Right ventricle myocardium inferior (tissue), 1 donor: ENCODE data around the gene MT2A. TPM values are rescaled to one million over a fixed set of nuclear protein-coding genes. Genes with fewer than 3 reads are reported as not detected.
A peak's percentile ranks its signal among the peaks of the same experiment; 100 is the strongest.
"Not testable (repeated sequence)": the region's sequence is repeated elsewhere in the genome, so short reads cannot be mapped to it uniquely, and the experiment has no call there.

Source experiments
- ATAC-seq: fragments of 200-7000 bp; cut with Tn5 transposase; one replicate; pipeline ENCODE4 v1.9.1; 2020; ENCODE audit warnings: mild to moderate bottlenecking, moderate library complexity
- DNase-seq: peaks from one replicate; pipeline ENCODE4 v3.0.0; 2021; ENCODE audit errors: missing footprints
- intact Hi-C: fragments of 100-400 bp; cut with DNase I; formaldehyde crosslinking; loops from one replicate; pipeline ENCODE4 v1.11.0; 2022
- total RNA-seq: library from RNA; stranded (reverse); fragmentation: NEBNext Ultra II Directional; extraction: Animal tissue kit (Norgen Biotek cat#: 25700); gene quantifications from one replicate; pipeline ENCODE4 v1.2.1, GENCODE V29; 2021
- donor health status: DM: no; HTN: yes; CAD: no; lungs with severe emphysema.

Gene MT2A
- total RNA-seq, 1 donor from 2014 or later, result 95.2 TPM

DNA sequence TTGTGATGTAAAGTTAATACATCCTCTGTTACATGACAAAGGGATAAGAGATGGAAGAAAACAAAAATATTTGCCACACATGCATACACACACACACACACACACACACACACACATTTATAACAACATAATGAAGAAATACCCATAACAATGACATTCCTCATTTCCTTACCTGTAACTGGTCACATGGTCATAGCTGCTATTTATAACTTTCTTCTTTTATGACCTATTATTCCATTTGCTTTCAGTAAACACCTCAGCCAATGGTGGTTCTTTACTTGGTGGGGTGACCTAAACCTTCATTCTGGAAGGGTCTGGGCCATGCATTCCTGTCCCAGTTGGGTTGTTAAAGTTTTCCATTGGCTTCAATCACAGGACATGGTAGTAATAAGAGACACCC, 5.3 kb downstream of the MT2A start:
- intact Hi-C loops, result no loop called here
- DNase-seq (no peak), ATAC-seq (no peak)

DNA sequence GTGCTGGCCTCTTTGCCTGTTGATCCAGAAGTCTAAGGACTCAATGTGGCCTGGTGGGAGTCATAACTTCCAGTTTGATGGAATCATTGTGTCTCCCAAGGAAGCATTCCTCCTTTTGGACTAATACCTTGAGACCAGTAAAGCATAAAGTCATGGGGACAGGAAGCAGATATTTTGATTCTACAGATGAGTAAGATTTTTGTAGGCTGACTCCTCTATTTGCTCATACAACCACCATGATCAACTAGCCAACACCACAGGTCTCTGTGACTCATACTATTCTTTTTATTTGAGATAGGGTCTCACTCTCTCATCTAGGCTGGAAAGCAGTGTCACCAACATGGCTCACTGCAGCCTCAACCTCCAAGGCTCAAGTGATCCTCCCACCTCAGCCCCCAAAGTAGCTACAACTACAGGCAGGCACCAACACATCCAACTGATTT, 6.2 kb downstream of the MT2A start:
- DNase-seq (no peak), ATAC-seq (no peak)
- intact Hi-C loops, result no loop called here

- ATAC-seq, result no peak
- no peak for DNase-seq
- intact Hi-C loops, result no loop called here
These were observed 7.0 kb downstream of the MT2A start for GRCh38 chr16:56615353-56615752.

DNA sequence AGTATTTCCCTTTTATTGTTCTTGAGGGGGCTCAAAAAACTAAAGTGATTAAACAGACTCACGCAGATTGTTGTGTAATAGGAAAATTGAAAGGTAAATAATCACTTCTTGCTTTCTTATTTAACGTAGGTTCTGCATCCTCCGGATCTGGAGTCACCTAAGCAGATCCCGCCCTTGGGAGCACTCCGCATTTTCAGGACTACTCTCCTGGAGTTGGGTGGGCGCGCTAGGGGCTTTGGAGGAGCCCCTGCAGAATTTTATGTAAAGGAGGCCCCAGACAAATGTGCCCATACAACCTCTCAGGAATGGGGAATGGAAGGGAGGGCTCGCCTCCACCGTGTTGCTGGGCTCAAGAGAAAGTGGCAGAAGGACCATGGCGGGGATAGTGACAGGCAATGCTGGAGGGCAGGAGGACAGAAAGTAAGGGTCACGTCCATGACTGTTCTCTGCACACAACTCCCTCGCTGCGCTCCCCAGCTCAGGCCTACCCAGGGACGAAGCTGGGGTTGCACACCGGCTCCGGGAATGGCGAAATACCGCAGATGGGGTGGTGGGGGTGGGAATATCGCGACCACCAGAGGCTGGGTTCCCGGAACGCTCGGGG, 8.3 kb downstream of the MT2A start:
- DNase-seq, result no peak
- ATAC-seq, result peak; percentile 11
- intact Hi-C loops, result loop anchor here (1.0 kb wide), 1 partner anchor 8 kb away; the partner anchor contains the start of gene MT2A

- peak; percentile 90 for DNase-seq
- intact Hi-C loops, result loop anchor here (1.0 kb wide), 1 partner anchor 9 kb away; the partner anchor contains the start of gene MT2A
- peak; percentile 94 for ATAC-seq
These were observed 9.1 kb downstream of the MT2A start for GRCh38 chr16:56617212-56618085.

- intact Hi-C loops, result no loop called here
- DNase-seq, result no peak
- ATAC-seq, result no peak
These were observed 9.8 kb downstream of the MT2A start for GRCh38 chr16:56618138-56618537.

DNA sequence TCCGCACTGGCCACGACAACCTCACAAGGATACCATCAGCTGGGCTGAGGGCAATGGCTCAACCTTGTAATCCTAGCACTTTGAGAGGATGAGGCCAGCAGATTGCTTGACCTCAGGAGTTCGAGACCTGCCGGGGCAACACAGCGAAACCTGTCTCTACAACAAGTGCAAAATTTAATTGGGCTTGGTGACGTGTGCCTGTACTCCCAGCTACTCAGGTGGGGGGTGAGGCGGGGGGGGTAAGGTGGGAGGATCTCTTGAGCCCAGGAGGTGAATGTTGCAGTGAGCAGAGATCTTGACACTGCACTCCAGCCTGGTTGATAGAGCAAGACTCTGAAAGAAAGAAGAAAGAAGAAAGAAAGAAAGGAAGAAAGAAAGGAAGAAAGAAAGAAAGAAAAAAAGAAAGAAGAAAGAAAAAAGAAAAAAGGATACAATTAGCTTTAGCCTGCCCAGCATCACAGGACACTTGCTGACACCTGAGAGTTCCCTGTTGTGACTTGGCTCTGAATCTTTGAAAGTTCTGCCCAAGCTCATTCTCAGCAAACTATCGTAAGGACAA, 12.0 kb downstream of the MT2A start:
- ATAC-seq, result no peak
- intact Hi-C loops, result no loop called here

GRCh38 chr16:56621665-56622445, 13.5 kb downstream of the MT2A start:
- DNase-seq, ATAC-seq, intact Hi-C loops: not testable (repeated sequence)

More for the DNA sequence above, 12.0 kb downstream of the MT2A start:
- DNase-seq, result no peak

DNA sequence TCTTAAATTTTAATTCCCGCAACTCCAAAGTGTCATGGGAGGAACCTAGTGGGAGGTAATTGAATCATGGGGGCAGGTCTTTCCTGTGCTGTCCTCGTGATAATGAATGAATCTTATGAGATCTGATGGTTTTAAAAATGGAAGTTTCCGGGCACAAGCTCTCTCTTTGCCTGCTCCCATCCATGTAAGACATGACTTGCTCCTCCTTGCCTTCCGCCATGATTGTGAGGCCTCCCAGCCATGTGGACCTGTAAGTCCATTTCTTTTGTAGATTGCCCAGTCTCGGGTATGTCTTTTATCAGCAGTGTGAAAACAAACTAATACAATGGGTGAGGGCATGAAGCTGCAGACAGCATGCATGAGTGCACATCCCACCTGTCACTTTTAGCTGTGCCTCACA, 14.8 kb downstream of the MT2A start:
- intact Hi-C loops, DNase-seq, ATAC-seq: not testable (repeated sequence)

DNA sequence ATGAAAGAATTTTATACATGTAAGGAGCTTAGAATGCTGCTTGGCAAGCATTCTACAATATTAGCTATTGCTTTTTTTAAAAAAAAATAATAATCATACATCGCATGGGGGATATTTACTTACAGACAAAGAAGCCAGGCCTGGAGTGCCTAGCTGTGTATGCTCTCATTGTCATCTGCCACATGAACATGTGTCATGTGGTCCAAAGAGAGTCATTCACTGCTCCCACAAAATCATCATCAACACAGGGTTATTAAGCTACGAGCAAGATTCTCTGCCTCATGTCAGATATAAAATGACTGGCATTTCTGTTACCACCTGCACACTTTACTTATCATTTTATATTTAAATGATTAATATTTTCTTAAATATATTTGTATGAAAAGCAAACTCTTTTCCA, 15.3 kb downstream of the MT2A start:
- no peak for ATAC-seq
- intact Hi-C loops, result no loop called here
- no peak for DNase-seq

GRCh38 chr16:56625140-56625942, 17.0 kb downstream of the MT2A start, which contains the start of gene MT1E:
Gene MT1E, plus strand, starts transcription at chr16:56625781. Its CDS starts 71 bp downstream, at chr16:56625852.
- ATAC-seq (peak; percentile 96), DNase-seq (peak; percentile 91)
- intact Hi-C loops, result loop anchor here (1.0 kb wide), 1 partner anchor 14 kb away; no protein-coding TSS in a partner anchor

- peak; percentile 80 for DNase-seq
- intact Hi-C loops, result loop anchor here (1.0 kb wide), 2 partner anchors 15 to 18 kb away; partner anchors contain the start of gene MT2A
- ATAC-seq, result peak; percentile 78
These were observed 17.7 kb downstream of the MT2A start for GRCh38 chr16:56625943-56626654.

- no peak for ATAC-seq
These were observed 18.3 kb downstream of the MT2A start for GRCh38 chr16:56626685-56627084.

GRCh38 chr16:56628486-56629350, 20.3 kb downstream of the MT2A start:
- DNase-seq (no peak), ATAC-seq (no peak)
- intact Hi-C loops, result no loop called here

More at GRCh38 chr16:56626685-56627084, 18.3 kb downstream of the MT2A start:
- no peak for DNase-seq
- intact Hi-C loops, result loop anchor here (1.0 kb wide), 1 partner anchor 18 kb away; the partner anchor contains the start of gene MT2A

GRCh38 chr16:56629531-56629930, 21.1 kb downstream of the MT2A start:
- no peak for ATAC-seq
- DNase-seq, result no peak

DNA sequence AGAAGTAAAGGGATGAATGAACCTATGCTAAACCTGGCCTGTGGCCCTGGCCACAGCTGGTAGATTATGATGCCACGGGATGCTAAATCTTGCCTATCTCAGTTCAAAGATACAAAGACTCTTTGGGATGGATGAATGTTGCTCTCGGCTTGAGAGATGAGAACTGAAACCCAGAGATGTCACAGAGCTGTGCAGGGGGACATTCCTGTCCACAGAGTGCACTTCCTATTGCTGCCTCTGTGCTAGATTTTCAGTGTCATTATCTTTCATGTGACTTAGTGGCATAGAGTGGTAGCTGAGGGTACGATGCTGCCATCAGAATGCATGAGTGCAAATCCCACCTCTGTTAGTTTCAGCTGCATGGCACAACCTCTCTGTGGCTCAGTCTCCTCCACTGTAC, 21.8 kb downstream of the MT2A start:
- no peak for DNase-seq
- intact Hi-C loops, result no loop called here
- no peak for ATAC-seq

More at GRCh38 chr16:56629531-56629930, 21.1 kb downstream of the MT2A start:
- intact Hi-C loops, result no loop called here
